Small intestine (tissue), 7 donors: ENCODE measurements around the gene KL. TPM values are rescaled to one million over a fixed set of nuclear protein-coding genes. Genes with fewer than 3 reads are reported as not detected.
A peak's percentile ranks its signal among the peaks of the same experiment; 100 is the strongest.

Experiments
- DNase-seq, 2 donors: peaks; one replicate each; pipeline versions ENCODE4 v3.0.0 to v3.0.0-alpha.2; 2013
- FAIRE-seq: peaks from 2 replicates; lab custom pipeline; 2012; peaks lifted over from hg19 to GRCh38; lab: Jason Lieb, UNC
- H3K27ac ChIP-seq, 3 donors: one replicate each; pipeline ENCODE4 v1.5.1; 2013; ENCODE audit warnings: low read length in 2 of 3, mild to moderate bottlenecking in 2 of 3, control low read depth in 1 of 3, inconsistent platforms in 1 of 3, low read depth in 1 of 3, moderate library complexity in 1 of 3
- H3K27me3 ChIP-seq, 3 donors: one replicate each; pipeline ENCODE4 v1.6.1; 2013; ENCODE audit warnings: low read length in 3 of 3, inconsistent platforms in 1 of 3; ENCODE audit not compliant: control insufficient read depth in 3 of 3, insufficient read depth in 3 of 3
- H3K36me3 ChIP-seq, 3 donors: one replicate each; pipeline ENCODE4 v1.6.1; 2013; ENCODE audit warnings: low read length in 3 of 3, inconsistent platforms in 1 of 3, low read depth in 1 of 3, mild to moderate bottlenecking in 1 of 3, moderate library complexity in 1 of 3; ENCODE audit not compliant: control insufficient read depth in 3 of 3, insufficient read depth in 2 of 3
- H3K4me1 ChIP-seq, 3 donors: one replicate each; pipeline ENCODE4 v1.6.1; 2013; ENCODE audit warnings: low read length in 2 of 3, inconsistent platforms in 1 of 3, low read depth in 1 of 3, mild to moderate bottlenecking in 1 of 3, moderate library complexity in 1 of 3; ENCODE audit not compliant: control insufficient read depth in 3 of 3, insufficient read depth in 2 of 3
- H3K4me3 ChIP-seq, 3 donors: one replicate each; pipeline ENCODE4 v1.5.1; 2013; ENCODE audit warnings: low read length in 3 of 3, control low read depth in 1 of 3, inconsistent platforms in 1 of 3, low read depth in 1 of 3, mild to moderate bottlenecking in 1 of 3, moderate library complexity in 1 of 3
- H3K9me3 ChIP-seq, 2 donors: one replicate each; pipeline ENCODE4 v1.6.1; 2013; ENCODE audit warnings: low read depth in 1 of 2, low read length in 1 of 2; ENCODE audit not compliant: control insufficient read depth in 2 of 2, insufficient read depth in 1 of 2
- WGBS, 3 donors: extraction: QIAGEN DNeasy Blood & Tissue Kit; methylation state at CpG; one replicate each; pipeline ENCODE4 v1.1.7; 2013; 5-methylcytosine and 5-hydroxymethylcytosine counted together
- polyA plus RNA-seq, 4 donors: library from polyadenylated mRNA; stranded (reverse) in 3 of 4; unstranded in 1 of 4; fragments of 200-250 nt in 3 of 4; fragments of 120-200 nt in 1 of 4; gene quantifications; one replicate each; pipeline versions ENCODE4 v1.2.1 to v1.2.3, GENCODE V29; 2013
- donor health status: healthy with polysubstance abuse.
- donor health status: control.
- donor health status: control.
- donor health status: Bipolar disorder and iron deficiency.
- donor health status: healthy.

The KL gene
- polyA plus RNA-seq, 4 donors: 0.67 to 4.8 (median 2.0) TPM

- H3K4me1 ChIP-seq: peaks cover 0 to 11% (median 0%) of the 10 kb centered on the region in 3 donors
- DNase-seq (no peak), FAIRE-seq (no peak)
- no peaks in the 10 kb centered on the region for H3K27me3 ChIP-seq
- H3K4me3 ChIP-seq: no peak overlapping the region
- H3K36me3 ChIP-seq: no peaks in the 10 kb centered on the region
- WGBS, 3 donors: 72 to 84% (median 78%) methylated on average over 9 of the region's 9 CpGs
- H3K9me3 ChIP-seq: no peaks in the 10 kb centered on the region
- no peak overlapping the region for H3K27ac ChIP-seq
Measured at GRCh38 chr13:33087091-33087490, 70.9 kb downstream of the KL start.

- no peaks in the 10 kb centered on the region for H3K9me3 ChIP-seq
- no peaks in the 10 kb centered on the region for H3K27me3 ChIP-seq
- WGBS, 3 donors: 9 to 47% (median 24%) methylated on average over 3 of the region's 3 CpGs
- H3K4me1 ChIP-seq: peaks cover 0 to 11% (median 0%) of the 10 kb centered on the region in 3 donors
- no peak overlapping the region for H3K27ac ChIP-seq
- no peak for FAIRE-seq
- DNase-seq: peak; percentile 69 to 71
- no peak overlapping the region for H3K4me3 ChIP-seq
- no peaks in the 10 kb centered on the region for H3K36me3 ChIP-seq
Measured at GRCh38 chr13:33087790-33088189, 71.6 kb downstream of the KL start.

- DNase-seq: no peak
- 98 to 100% (median 99%) methylated on average over 3 of the region's 3 CpGs for WGBS, 3 donors
- Histone ChIP-seq H3K27ac (no peak overlapping the region), H3K27me3 (no peaks in the 10 kb centered on the region), H3K4me3 (no peak overlapping the region), H3K9me3 (no peaks in the 10 kb centered on the region), H3K4me1 (peaks cover 0 to 11% (median 0%) of the 10 kb centered on the region in 3 donors), H3K36me3 (no peaks in the 10 kb centered on the region)
- no peak for FAIRE-seq
Measured at GRCh38 chr13:33089311-33089710, 73.1 kb downstream of the KL start.

GRCh38 chr13:33090755-33091414 is 74.7 kb downstream of the KL start:
- Histone ChIP-seq H3K27me3 (no peaks in the 10 kb centered on the region), H3K27ac (no peak overlapping the region)
- no peak for FAIRE-seq

GRCh38 chr13:33091415-33091774 is 75.2 kb downstream of the KL start:
- H3K27me3 ChIP-seq: no peaks in the 10 kb centered on the region
- no peaks in the 10 kb centered on the region for H3K36me3 ChIP-seq
- 91 to 94% (median 93%) methylated on average over 5 of the region's 5 CpGs for WGBS, 3 donors
- no peak overlapping the region for H3K27ac ChIP-seq
- no peak for DNase-seq
- H3K9me3 ChIP-seq: no peaks in the 10 kb centered on the region
- no peak overlapping the region for H3K4me3 ChIP-seq
- FAIRE-seq: no peak
- H3K4me1 ChIP-seq: peaks cover 0 to 11% (median 0%) of the 10 kb centered on the region in 3 donors

More at GRCh38 chr13:33090755-33091414, 74.7 kb downstream of the KL start:
- WGBS, 3 donors: 58 to 62% (median 60%) methylated on average over 4 of the region's 4 CpGs
- Histone ChIP-seq H3K9me3 (no peaks in the 10 kb centered on the region), H3K4me3 (no peak overlapping the region), H3K36me3 (no peaks in the 10 kb centered on the region), H3K4me1 (peaks cover 0 to 11% (median 0%) of the 10 kb centered on the region in 3 donors)
- no peak for DNase-seq

GRCh38 chr13:33092073-33092987 is 76.1 kb downstream of the KL start:
- no peak for FAIRE-seq

GRCh38 chr13:33096886-33097605 is 80.8 kb downstream of the KL start:
- FAIRE-seq (no peak), DNase-seq (no peak)
- H3K4me3 ChIP-seq: no peak overlapping the region
- no peaks in the 10 kb centered on the region for H3K4me1 ChIP-seq
- H3K9me3 ChIP-seq: no peaks in the 10 kb centered on the region
- 89 to 95% (median 92%) methylated on average over 2 of the region's 2 CpGs for WGBS, 3 donors
- no peaks in the 10 kb centered on the region for H3K36me3 ChIP-seq
- H3K27ac ChIP-seq: no peak overlapping the region
- no peaks in the 10 kb centered on the region for H3K27me3 ChIP-seq

More at GRCh38 chr13:33092073-33092987, 76.1 kb downstream of the KL start:
- DNase-seq: no peak
- peaks cover 0 to 5% (median 0%) of the 10 kb centered on the region in 3 donors for H3K4me1 ChIP-seq
- WGBS, 3 donors: 77 to 81% (median 79%) methylated on average over 11 of the region's 11 CpGs
- H3K36me3 ChIP-seq: no peaks in the 10 kb centered on the region
- no peak overlapping the region for H3K27ac ChIP-seq
- no peaks in the 10 kb centered on the region for H3K27me3 ChIP-seq
- H3K9me3 ChIP-seq: no peaks in the 10 kb centered on the region
- H3K4me3 ChIP-seq: no peak overlapping the region

- no peak for FAIRE-seq
- WGBS, 3 donors: 62 to 92% (median 87%) methylated on average over 3 of the region's 3 CpGs
Measured at GRCh38 chr13:33099860-33100259, 83.6 kb downstream of the KL start.

More at GRCh38 chr13:33099860-33100259, 83.6 kb downstream of the KL start:
- Histone ChIP-seq H3K9me3 (no peaks in the 10 kb centered on the region), H3K36me3 (peaks cover 0 to 4% (median 0%) of the 10 kb centered on the region in 3 donors), H3K4me3 (no peak overlapping the region), H3K4me1 (no peaks in the 10 kb centered on the region), H3K27ac (no peak overlapping the region), H3K27me3 (no peaks in the 10 kb centered on the region)
- no peak for DNase-seq
